GM18526 (cell line): ENCODE results near the gene ZNF132.

ENCODE experiments used
- POLR2A ChIP-seq: IDR thresholded peaks from 3 replicates; pipeline ENCODE4 v1.6.1; 2011; ENCODE audit not compliant: insufficient read length; ENCODE audit errors: extremely low read depth

The ZNF132 gene

DNA sequence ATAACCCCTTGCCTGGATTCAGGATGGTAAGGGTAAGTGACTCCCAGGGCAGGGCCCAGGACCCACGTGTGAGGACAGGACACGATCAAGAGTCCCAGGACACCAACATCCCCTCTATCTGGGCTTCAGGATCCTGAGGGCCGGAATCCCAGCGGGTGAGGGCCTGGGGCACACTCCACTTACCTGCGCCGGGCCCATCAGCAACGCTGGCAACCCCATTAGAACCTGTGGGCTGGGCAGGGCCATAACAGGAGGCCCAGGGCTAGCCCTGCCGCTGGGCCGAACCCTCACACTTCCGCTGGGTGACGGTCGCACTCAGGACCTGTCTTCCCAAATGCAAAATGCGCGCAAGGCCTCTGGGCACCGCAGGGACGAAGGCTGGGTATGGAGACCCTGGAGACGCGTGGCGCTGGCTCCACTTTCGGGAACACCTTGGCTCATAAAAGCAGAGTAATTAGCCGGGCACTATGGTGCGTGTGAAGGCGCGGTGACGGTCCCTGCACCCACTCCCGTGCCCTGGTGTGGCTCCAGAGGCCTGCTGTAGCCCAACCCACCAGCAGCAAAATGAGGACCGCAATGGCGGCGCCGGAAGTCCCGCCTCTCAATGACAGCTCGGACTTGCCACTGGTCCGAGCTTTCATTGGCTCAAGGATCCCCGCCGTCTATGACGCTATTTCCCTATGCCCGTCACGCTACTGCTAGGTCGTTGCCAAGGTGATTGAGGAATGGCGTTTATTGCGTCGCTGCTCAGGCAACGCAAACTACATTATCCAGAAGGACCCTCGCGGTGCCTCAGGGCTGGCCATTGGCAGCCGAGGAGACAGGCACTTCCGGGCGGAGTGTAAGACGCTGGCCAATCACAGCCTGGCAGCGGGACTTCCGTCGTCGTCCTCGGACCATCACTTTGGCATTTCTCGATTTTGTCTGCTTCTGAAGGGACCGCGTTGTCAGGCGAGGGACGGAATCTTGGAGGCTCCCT is at the start of gene ZNF132:
Gene ZNF132 (minus strand): TSS at position 578 of the 979 bp plus-strand sequence. CDS start 332 bp downstream, at position 246.
- peak; percentile 62 for TF ChIP-seq POLR2A

DNA sequence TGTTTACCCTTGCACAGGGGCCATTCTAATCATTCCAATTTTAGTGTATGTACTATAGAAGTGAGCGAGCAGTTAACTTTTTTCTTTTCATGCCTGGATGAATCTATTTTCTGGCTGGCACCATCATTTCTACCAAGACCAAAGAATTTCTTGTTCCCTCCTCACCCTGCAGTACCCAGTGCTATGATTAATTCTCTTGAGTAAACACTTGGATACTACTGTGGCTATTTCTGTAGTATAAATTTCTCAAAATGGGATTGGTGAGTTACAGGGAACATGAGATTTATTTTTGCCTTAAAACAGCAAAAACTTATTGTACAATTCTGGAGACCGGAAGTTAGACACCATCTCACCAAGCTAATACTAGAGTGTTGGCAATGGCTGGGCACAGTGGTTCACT is 43.8 kb upstream of the ZNF132 start:
- no peak for TF ChIP-seq POLR2A

DNA sequence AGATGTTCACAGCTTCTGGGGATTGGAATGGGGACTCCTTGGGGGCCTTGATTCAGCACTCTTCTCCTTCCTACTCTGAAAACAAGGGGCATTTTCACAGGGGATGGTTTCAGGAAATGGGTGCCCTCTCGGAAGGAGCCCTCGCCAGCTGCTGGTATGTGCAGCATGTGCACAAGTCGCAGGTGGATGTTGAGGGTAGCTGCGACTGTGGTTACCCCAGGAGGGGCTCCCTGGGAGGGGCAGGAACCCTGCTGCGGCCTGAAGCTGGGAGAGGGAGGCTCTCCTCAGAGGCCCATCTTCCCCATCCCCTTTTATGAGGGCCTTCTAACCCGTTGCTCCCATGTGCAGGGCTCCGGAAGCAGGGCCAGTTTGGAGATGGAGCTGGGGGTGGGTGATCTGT is 42.4 kb upstream of the ZNF132 start:
- TF ChIP-seq POLR2A: no peak

DNA sequence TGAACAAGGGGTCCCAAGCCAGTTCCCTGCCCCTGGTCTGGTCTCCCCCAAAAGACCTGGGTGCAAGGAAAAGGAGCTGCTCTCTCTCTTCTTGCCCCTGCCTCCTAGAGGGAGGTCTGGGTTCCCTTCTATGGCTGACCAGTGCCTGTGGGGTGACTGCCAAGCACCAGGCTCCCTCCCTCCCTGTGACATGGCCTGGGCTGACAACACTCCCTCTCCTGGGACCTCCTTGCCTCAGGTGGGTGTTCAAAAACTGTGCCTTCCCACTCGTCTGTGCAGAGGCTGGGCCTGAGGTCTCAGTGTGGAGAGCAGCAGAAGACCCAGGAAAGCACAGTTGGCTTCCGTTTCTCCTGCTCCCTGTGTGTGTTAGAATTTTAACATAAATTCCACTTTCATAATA is 40.9 kb upstream of the ZNF132 start:
- TF ChIP-seq POLR2A: no peak

DNA sequence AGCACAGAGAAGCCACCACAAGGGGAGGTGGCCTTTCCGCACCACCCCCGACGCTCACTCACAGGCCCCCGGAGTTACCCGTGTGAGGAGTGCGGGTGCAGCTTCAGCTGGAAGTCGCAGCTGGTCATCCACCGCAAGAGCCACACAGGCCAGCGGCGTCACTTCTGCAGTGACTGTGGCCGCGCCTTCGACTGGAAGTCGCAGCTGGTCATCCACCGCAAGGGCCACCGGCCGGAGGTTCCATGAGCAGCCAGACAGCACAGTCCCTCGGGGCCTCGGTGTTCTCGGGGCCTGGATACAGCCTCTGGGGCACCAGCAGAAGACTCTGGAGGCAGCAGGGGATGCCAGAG is 40.5 kb upstream of the ZNF132 start:
- no peak for TF ChIP-seq POLR2A

DNA sequence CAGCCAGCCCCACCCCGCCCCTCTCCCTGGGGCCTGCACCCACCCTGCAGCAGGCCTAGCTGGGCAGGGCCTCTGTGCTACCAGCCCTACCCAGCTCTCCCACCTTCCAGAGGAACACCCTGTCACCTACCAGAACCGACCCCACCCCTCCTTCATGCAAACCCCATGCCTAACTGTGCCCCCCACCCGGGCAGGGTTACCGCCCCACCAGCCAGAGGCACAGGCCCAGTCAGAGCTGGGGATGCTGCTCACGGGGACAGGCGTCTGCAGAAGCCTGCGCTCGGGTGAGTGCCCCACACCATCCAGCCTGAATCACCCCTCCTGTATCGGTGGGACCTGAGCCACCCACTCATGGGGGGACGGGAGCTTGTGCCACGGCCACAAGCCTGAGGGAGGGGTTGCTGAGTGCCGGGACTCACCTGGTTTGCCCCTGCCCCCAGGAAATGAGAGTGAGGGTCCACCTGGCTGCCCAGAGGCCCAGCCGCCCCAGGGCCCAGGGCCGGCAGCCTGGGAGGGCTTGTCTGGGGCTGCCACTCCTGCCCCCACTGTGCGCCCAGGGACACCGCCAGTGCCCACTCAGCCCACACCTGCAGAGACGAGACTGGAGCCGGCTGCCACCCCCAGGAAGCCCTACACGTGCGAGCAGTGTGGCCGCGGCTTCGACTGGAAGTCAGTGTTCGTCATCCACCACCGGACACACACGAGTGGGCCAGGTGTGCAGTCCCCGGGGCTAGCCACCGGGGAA is 40.0 kb upstream of the ZNF132 start:
- TF ChIP-seq POLR2A: no peak

DNA sequence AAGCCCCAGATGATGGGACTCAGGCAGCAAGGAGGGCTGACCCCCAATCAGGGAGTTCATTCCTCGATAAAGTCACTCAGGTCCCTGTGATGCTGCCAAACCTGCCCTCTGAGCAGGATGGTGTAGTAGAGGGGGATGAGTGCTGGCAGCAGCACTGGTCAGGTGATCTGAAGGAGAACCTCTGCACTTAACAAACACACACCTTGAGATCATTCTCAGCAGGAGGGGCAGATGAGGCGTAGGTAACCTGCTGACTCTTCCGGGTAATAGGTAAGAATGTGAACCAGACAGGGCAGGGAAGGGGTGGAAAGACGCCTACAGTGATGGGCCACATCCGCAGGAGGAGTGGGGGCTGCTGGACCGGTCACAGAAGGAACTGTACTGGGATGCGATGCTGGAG is 39.4 kb upstream of the ZNF132 start:
- TF ChIP-seq POLR2A: no peak

DNA sequence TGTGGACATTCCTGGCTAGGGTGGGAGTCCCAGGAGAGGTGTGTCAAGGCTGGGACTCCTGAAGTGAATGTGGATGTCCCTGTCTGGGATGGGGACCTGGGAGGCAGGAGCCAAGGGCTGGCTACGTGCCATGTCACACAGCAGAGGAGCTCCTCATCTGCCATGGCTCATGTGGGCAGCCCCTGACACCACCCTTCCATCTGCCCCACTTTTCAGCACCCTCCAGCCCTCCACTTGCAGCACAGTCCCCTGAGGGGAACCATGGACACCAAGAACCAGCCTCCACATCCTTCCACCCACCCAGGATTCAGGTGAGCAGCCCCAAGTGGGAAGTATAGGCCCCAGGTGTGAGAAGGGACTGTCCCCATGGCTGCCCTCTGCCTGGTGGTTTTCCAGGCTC is 37.9 kb upstream of the ZNF132 start:
- no peak for TF ChIP-seq POLR2A

DNA sequence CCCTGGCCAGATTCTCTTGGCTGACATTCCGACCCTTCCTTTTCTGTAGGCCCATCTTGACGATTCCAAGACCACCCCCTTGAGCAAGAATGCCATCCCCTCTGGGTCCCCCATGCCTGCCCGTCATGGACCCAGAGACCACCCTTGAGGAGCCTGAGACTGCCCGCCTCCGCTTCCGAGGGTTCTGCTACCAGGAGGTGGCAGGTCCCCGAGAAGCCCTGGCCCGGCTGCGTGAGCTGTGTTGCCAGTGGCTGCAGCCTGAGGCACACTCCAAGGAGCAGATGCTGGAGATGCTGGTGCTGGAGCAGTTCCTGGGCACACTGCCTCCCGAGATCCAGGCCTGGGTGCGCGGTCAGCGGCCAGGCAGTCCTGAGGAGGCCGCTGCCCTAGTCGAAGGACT is 37.2 kb upstream of the ZNF132 start:
- TF ChIP-seq POLR2A: no peak

DNA sequence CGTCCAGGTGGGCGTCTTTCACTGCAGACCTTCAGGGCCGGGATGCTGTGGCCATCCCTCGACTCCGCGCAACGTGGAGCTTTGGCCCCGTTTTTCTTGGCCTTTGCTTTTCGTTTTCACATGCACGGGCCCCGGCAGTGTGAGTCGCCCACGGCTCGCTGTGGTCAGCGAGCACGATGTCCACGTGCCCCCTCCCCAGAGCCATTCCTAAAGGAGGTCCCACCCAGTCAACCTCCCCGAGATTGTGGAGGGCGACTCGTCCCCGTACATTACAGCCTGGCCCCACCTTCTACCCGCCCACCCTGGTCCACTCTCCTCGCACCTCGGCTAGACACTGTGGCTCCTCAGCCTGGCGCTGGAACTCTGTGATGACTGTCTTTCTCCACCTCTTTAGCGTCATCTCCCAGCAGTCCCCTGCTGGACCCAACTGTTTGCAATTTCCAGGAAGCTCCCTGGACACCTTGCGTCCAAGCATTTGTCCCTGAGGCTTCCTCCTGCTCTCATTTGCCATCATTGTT is 36.6 kb upstream of the ZNF132 start:
- no peak for TF ChIP-seq POLR2A

DNA sequence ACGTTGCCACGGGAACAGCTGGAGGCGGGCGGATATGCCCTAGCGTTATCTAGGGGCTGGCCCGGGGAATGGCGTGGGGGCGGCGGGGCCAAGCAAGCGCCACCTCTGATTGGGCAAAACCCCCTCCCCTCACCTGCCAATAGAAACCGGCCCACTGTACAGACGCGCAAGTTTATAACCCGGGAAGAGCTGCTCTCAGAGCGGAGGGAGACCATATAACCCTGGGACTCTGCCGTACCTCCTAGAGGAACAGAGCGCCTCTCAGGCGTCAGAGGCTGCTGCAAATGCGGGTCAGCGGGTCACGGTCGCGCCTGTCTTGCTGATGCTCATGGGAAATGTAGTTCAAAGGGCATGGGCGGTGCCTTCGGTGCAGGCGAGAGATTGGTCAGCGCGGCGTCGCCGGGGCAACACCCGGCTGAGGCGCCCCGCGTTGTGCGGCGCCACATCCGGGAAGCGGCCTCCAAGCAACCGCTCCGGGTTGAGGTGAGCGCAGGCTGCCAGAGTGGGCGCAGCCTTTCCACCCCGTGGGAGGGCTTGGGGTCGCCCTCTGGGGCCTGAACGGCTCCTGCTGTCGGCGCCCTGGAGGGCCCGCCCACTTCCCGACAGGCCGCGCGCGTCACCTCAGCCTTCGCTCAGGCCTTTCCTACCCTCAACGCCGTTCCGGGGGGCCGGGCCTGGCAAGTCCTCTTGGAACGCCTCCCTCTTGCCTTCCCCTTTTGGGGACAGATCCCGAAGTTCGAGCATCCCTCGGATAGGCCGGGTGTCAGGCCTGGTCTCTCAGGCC is 36.0 kb upstream of the ZNF132 start, which contains the start of gene ZNF446:
Gene ZNF446 (plus strand): TSS at position 639 of the 784 bp plus-strand sequence. CDS start 867 bp downstream, outside the sequence.
- TF ChIP-seq POLR2A: peak; percentile 48

DNA sequence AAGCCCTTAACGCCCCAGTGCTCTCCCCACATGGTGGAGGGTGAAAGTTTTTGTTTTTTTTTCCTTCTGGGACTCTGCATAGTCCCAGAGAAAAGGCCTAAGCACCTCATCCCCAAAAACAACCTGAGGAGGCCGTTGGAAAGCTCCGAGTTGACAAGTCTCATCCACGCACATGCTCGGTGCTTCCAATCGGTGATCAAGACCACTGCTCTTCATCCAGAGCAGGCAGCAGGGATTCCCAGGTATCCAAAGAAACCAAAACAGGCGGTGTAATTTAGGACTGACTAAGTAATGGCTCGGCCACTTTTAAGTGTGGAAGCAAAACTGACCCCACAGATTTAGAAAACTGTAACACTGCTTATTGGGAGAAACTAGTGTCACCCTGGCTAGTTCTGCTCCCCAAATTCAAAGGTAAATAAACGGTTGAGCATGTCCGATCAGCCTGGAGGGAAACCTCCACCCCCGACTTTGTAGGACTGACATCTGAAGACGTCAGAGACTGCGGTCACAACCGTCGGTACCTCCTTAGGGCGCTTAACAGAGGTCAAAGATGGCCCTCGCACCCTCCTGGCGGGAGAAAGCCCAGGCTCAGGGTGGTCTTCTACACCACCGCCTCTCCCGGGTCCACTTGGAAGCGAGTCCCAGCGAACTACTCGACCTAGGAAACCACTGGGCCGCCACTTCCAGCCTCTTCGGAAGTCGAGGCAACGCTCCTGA is 35.2 kb upstream of the ZNF132 start:
- no peak for TF ChIP-seq POLR2A

DNA sequence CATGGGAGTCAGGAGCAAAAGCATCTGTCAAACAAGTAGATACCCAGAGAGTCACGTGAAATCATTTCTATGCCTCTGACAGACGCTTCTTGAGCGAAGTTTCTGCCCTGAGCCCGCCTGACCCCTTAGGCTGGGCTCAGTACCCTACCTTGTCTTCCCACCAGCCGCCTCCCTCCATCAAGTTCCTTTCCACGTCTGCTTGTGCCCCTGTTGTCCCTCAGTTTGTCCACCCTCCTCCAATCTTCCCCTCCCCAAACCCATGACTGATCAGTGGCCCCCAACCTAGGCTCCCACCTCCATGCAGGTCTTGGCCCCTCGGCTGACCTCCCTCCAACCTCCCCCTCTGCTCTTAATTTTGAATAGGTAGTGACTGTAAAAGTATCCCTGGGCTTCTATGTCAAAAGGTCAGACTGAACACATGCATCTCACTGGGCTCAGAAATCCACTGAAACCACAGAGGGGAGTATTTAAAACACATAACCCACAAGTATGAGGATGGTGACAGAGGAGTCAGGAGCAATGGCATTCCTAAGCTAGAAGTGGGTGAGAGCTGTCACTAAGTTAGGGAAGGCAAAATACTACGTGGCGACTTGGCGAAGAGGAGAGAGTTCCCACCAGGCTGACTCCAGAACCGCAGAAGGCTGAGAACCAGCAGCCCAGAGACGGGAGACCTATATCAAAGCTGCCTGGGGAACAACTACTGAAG is 34.5 kb upstream of the ZNF132 start:
- no peak for TF ChIP-seq POLR2A

DNA sequence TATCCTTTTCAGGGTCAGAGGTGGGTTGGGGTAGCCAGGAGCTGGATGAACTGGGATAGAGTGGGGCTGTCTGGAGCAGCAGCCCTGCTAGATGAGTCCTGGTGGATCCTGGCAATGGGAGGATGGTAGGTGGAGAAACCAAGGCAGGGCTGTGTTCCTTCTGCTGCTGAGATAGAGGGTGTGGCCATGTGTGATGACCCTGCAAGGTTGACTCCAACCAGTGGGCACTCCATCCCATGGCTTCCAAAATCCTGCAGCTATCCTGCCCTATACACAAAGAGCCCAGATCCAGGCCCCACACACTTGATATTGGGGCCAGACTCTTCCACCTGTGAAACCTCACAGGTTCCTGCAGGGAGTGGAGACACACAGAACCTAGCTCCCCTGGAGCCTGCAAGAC is 33.8 kb upstream of the ZNF132 start:
- TF ChIP-seq POLR2A: no peak
